Femur (tissue), 1 donor: ENCODE measurements around the gene PITPNM3.
A peak's percentile ranks its signal among the peaks of the same experiment; 100 is the strongest.

ENCODE experiments used
- DNase-seq: peaks from one replicate; pipeline ENCODE4 v3.0.0-alpha.2; 2017

The PITPNM3 gene

GRCh38 chr17:6525141-6525540 lies 31.2 kb downstream of the PITPNM3 start:
- DNase-seq, result no peak

GRCh38 chr17:6524520-6524919 lies 31.8 kb downstream of the PITPNM3 start:
- DNase-seq, result no peak

GRCh38 chr17:6523809-6524355 lies 32.5 kb downstream of the PITPNM3 start:
- no peak for DNase-seq

- no peak for DNase-seq
These were observed 33.0 kb downstream of the PITPNM3 start for GRCh38 chr17:6523330-6523729.

- no peak for DNase-seq
These were observed 34.8 kb downstream of the PITPNM3 start for GRCh38 chr17:6521586-6521985.

- no peak for DNase-seq
These were observed 39.3 kb downstream of the PITPNM3 start for GRCh38 chr17:6517062-6517461.

- no peak for DNase-seq
These were observed 42.0 kb downstream of the PITPNM3 start for GRCh38 chr17:6514371-6514770.

- no peak for DNase-seq
These were observed 43.8 kb downstream of the PITPNM3 start for GRCh38 chr17:6512552-6512951.

GRCh38 chr17:6510321-6510977 lies 45.9 kb downstream of the PITPNM3 start:
- DNase-seq, result no peak

GRCh38 chr17:6509921-6510320 lies 46.4 kb downstream of the PITPNM3 start:
- no peak for DNase-seq

GRCh38 chr17:6509031-6509771 lies 47.2 kb downstream of the PITPNM3 start:
- peak; percentile 43 for DNase-seq

GRCh38 chr17:6508519-6509030 lies 47.8 kb downstream of the PITPNM3 start:
- DNase-seq, result peak; percentile 45

- DNase-seq, result no peak
These were observed 48.3 kb downstream of the PITPNM3 start for GRCh38 chr17:6508016-6508415.

- peak; percentile 63 for DNase-seq
These were observed 48.8 kb downstream of the PITPNM3 start for GRCh38 chr17:6507535-6507934.

GRCh38 chr17:6506679-6507231 lies 49.6 kb downstream of the PITPNM3 start:
- DNase-seq, result peak; percentile 31

GRCh38 chr17:6505425-6506142 lies 50.8 kb downstream of the PITPNM3 start:
- no peak for DNase-seq

GRCh38 chr17:6503641-6504195 lies 52.6 kb downstream of the PITPNM3 start:
- no peak for DNase-seq

GRCh38 chr17:6502871-6503509 lies 53.4 kb downstream of the PITPNM3 start:
- DNase-seq, result no peak

- DNase-seq, result no peak
These were observed 54.2 kb downstream of the PITPNM3 start for GRCh38 chr17:6502142-6502541.

- DNase-seq, result no peak
These were observed 55.0 kb downstream of the PITPNM3 start for GRCh38 chr17:6501359-6501758.

GRCh38 chr17:6498901-6499540 lies 57.3 kb downstream of the PITPNM3 start:
- no peak for DNase-seq

GRCh38 chr17:6498356-6498755 lies 58.0 kb downstream of the PITPNM3 start:
- DNase-seq, result no peak
